ENCODE data around the gene ANKRD27.
"Not testable (repeated sequence)": the region's sequence is repeated elsewhere in the genome, so short reads cannot be mapped to it uniquely, and the experiment has no call there.

The ANKRD27 gene

GRCh38 chr19:32687681-32688080 is 12.7 kb upstream of the ANKRD27 start:
- no peak for DNase-seq

- no peak for DNase-seq
Measured at GRCh38 chr19:32686847-32687475, 12.0 kb upstream of the ANKRD27 start.

- no peak for DNase-seq
Measured at GRCh38 chr19:32682317-32682716, 7.3 kb upstream of the ANKRD27 start.

GRCh38 chr19:32680986-32681385 is 6.0 kb upstream of the ANKRD27 start:
- peak; percentile 12 for DNase-seq

GRCh38 chr19:32677657-32678056 is 2.7 kb upstream of the ANKRD27 start:
- DNase-seq, result no peak

GRCh38 chr19:32676895-32677359 is 1.9 kb upstream of the ANKRD27 start:
- DNase-seq, result no peak

- no peak for DNase-seq
Measured at GRCh38 chr19:32676186-32676894, 1.4 kb upstream of the ANKRD27 start.

GRCh38 chr19:32675720-32676185 is 773 bp upstream of the ANKRD27 start, which contains the start of gene RGS9BP:
Gene RGS9BP (plus strand): TSS chr19:32675848. CDS start chr19:32676264, 416 bp downstream.
- DNase-seq, result peak; percentile 85

GRCh38 chr19:32674153-32674930 is 638 bp downstream of the ANKRD27 start:
- peak; percentile 28 for DNase-seq

- no peak for DNase-seq
Measured at GRCh38 chr19:32673573-32673972, 1.4 kb downstream of the ANKRD27 start.

- DNase-seq, result no peak
Measured at GRCh38 chr19:32672841-32673240, 2.1 kb downstream of the ANKRD27 start.

GRCh38 chr19:32671883-32672593 is 2.9 kb downstream of the ANKRD27 start:
- DNase-seq, result peak; percentile 19

GRCh38 chr19:32669310-32669709 is 5.7 kb downstream of the ANKRD27 start:
- DNase-seq, result no peak

- DNase-seq, result no peak
Measured at GRCh38 chr19:32666084-32666483, 8.9 kb downstream of the ANKRD27 start.

GRCh38 chr19:32662186-32662585 is 12.8 kb downstream of the ANKRD27 start:
- peak; percentile 74 for DNase-seq

GRCh38 chr19:32661318-32661717 is 13.7 kb downstream of the ANKRD27 start:
- no peak for DNase-seq

- no peak for DNase-seq
Measured at GRCh38 chr19:32658527-32658926, 16.5 kb downstream of the ANKRD27 start.

GRCh38 chr19:32658075-32658474 is 16.9 kb downstream of the ANKRD27 start:
- DNase-seq, result no peak

- not testable (repeated sequence) for DNase-seq
Measured at GRCh38 chr19:32656379-32656778, 18.6 kb downstream of the ANKRD27 start.

- no peak for DNase-seq
Measured at GRCh38 chr19:32653599-32653915, 21.4 kb downstream of the ANKRD27 start.

GRCh38 chr19:32652894-32653598 is 21.9 kb downstream of the ANKRD27 start:
- DNase-seq, result no peak

- not testable (repeated sequence) for DNase-seq
Measured at GRCh38 chr19:32652331-32652730, 22.6 kb downstream of the ANKRD27 start.
